ENCODE data around the gene PHPT1. TPM values are rescaled to one million over a fixed set of nuclear protein-coding genes. Genes with fewer than 3 reads are reported as not detected.
A peak's percentile ranks its signal among the peaks of the same experiment; 100 is the strongest.

The PHPT1 gene
- total and polyA plus RNA-seq, 2 donors: 66.5 to 85.7 TPM

DNA sequence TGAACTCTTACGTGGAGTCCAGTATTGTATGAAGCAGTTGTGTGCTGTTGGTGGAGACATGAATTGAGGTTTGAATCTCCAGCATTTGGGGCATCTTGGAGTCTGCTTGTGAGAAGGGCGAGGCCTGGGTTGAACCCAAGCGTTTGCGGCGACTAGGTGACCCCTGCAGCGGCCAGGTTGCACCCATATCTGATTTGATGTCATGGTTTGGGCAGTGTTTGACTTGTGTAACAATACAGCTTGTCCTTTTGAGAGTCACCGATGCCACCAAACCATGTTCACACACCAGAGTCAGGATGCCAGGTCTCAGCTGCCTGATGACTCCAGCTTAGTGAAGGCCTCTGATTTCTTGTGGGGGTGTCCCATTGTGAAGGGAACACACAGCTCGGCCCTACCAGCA, 39.2 kb downstream of the PHPT1 start:
- Histone ChIP-seq H3K27me3 (ENCODE audit: control insufficient read depth in 2 of 2, insufficient read depth in 1 of 2, low read length in 1 of 2) (no peaks in the 10 kb centered on the region), H3K9me3 (ENCODE audit: control insufficient read depth in 2 of 2, insufficient read depth in 1 of 2, low read length in 1 of 2) (no peaks in the 10 kb centered on the region), H3K4me1 (ENCODE audit: control insufficient read depth in 2 of 2, insufficient read depth in 2 of 2, low read length in 2 of 2) (peaks cover 6 to 20% of the 10 kb centered on the region in 2 donors), H3K36me3 (ENCODE audit: control insufficient read depth in 2 of 2, insufficient read depth in 2 of 2, low read length in 1 of 2) (peaks cover 11 to 16% of the 10 kb centered on the region in 2 donors), H3K27ac (ENCODE audit: low read depth in 1 of 2, low read length in 1 of 2) (peak overlapping the region in 1 of 2 donors; percentile 5), H3K4me3 (ENCODE audit: low read length in 2 of 2) (no peak overlapping the region)
- WGBS: 86% methylated on average over 8 of the region's 8 CpGs
- no peak for DNase-seq (ENCODE audit: low read depth in 6 of 9, low spot score in 9 of 9)

DNA sequence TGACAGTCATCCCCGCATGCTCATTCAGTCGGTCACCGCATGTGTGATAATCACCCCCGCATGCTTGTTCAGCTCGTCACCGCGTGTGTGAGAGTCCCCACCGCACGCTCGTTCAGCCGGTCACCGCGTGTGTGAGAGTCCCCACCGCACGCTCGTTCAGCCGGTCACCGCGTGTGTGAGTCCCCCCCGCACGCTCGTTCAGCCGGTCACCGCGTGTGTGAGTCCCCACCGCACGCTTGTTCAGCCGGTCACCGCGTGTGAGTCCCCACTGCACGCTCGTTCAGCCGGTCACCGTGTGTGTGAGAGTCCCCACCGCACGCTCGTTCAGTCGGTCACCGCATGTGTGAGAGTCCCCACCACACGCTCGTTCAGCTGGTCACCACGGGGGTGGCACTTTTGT, 40.6 kb downstream of the PHPT1 start:
- peaks cover 16 to 21% of the 10 kb centered on the region in 2 donors for H3K36me3 ChIP-seq (ENCODE audit: control insufficient read depth in 2 of 2, insufficient read depth in 2 of 2, low read length in 1 of 2)
- no peaks in the 10 kb centered on the region for H3K27me3 ChIP-seq (ENCODE audit: control insufficient read depth in 2 of 2, insufficient read depth in 1 of 2, low read length in 1 of 2)
- no peak overlapping the region for H3K27ac ChIP-seq (ENCODE audit: low read depth in 1 of 2, low read length in 1 of 2)
- H3K4me1 ChIP-seq (ENCODE audit: control insufficient read depth in 2 of 2, insufficient read depth in 2 of 2, low read length in 2 of 2): peaks cover 6 to 15% of the 10 kb centered on the region in 2 donors
- DNase-seq (ENCODE audit: low read depth in 6 of 9, low spot score in 9 of 9): no peak
- WGBS: 98% methylated on average over 42 of the region's 42 CpGs
- no peaks in the 10 kb centered on the region for H3K9me3 ChIP-seq (ENCODE audit: control insufficient read depth in 2 of 2, insufficient read depth in 1 of 2, low read length in 1 of 2)
- H3K4me3 ChIP-seq (ENCODE audit: low read length in 2 of 2): no peak overlapping the region

DNA sequence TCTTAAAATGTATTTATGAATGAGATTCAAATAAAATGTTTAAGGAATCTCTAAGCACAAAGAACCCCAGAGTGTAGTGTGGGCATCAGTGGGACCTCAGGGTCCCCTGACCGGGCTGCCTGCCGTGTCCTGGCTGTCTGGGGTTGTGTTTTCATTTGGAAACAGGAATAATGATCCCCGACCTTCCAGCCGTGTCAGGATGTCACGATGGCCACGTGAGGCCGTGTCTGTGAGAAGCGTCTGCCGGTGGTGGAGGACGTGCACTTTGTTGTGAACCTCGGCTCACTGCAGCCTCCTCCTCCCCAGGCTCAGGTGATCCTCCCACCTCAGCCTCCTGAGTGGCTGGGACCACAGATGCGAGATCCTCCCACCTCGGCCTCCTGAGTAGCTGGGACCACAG, 41.5 kb downstream of the PHPT1 start:
- WGBS: 90% methylated on average over 13 of the region's 13 CpGs

DNA sequence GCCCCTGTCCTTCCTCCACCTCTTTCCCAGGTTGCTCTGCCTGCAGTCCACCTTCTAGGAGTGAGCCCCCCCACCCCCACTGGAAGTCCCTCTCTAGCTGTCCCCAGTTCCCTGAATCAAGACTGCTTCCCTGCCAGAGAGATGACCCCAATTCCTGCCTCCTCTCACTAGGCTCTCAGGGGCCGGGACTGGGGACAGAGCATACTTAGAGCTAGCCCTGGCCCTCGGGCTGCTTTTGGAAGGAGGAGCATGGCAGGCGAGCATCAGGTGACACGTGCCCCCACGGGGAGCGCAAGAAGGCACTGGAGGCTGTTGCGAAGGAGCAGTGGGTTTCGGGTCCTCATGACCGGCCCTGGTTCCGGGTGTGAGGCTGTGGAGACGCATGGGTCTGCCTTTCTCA, 46.8 kb downstream of the PHPT1 start:
- H3K27ac ChIP-seq (ENCODE audit: low read depth in 1 of 2, low read length in 1 of 2): no peak overlapping the region
- peaks cover 0 to under 1% of the 10 kb centered on the region in 2 donors for H3K4me1 ChIP-seq (ENCODE audit: control insufficient read depth in 2 of 2, insufficient read depth in 2 of 2, low read length in 2 of 2)
- peaks cover 0 to 2% of the 10 kb centered on the region in 2 donors for H3K9me3 ChIP-seq (ENCODE audit: control insufficient read depth in 2 of 2, insufficient read depth in 1 of 2, low read length in 1 of 2)
- H3K27me3 ChIP-seq (ENCODE audit: control insufficient read depth in 2 of 2, insufficient read depth in 1 of 2, low read length in 1 of 2): no peaks in the 10 kb centered on the region
- H3K36me3 ChIP-seq (ENCODE audit: control insufficient read depth in 2 of 2, insufficient read depth in 2 of 2, low read length in 1 of 2): peaks cover 41 to 48% of the 10 kb centered on the region in 2 donors
- WGBS: 87% methylated on average over 11 of the region's 11 CpGs
- DNase-seq (ENCODE audit: low read depth in 6 of 9, low spot score in 9 of 9): no peak
- H3K4me3 ChIP-seq (ENCODE audit: low read length in 2 of 2): no peak overlapping the region

More for the DNA sequence above, 41.5 kb downstream of the PHPT1 start:
- Histone ChIP-seq H3K27me3 (ENCODE audit: control insufficient read depth in 2 of 2, insufficient read depth in 1 of 2, low read length in 1 of 2) (no peaks in the 10 kb centered on the region), H3K36me3 (ENCODE audit: control insufficient read depth in 2 of 2, insufficient read depth in 2 of 2, low read length in 1 of 2) (peaks cover 16 to 21% of the 10 kb centered on the region in 2 donors), H3K4me1 (ENCODE audit: control insufficient read depth in 2 of 2, insufficient read depth in 2 of 2, low read length in 2 of 2) (peaks cover 6 to 8% of the 10 kb centered on the region in 2 donors), H3K4me3 (ENCODE audit: low read length in 2 of 2) (no peak overlapping the region), H3K27ac (ENCODE audit: low read depth in 1 of 2, low read length in 1 of 2) (no peak overlapping the region), H3K9me3 (ENCODE audit: control insufficient read depth in 2 of 2, insufficient read depth in 1 of 2, low read length in 1 of 2) (no peaks in the 10 kb centered on the region)
- DNase-seq (ENCODE audit: low read depth in 6 of 9, low spot score in 9 of 9): no peak

DNA sequence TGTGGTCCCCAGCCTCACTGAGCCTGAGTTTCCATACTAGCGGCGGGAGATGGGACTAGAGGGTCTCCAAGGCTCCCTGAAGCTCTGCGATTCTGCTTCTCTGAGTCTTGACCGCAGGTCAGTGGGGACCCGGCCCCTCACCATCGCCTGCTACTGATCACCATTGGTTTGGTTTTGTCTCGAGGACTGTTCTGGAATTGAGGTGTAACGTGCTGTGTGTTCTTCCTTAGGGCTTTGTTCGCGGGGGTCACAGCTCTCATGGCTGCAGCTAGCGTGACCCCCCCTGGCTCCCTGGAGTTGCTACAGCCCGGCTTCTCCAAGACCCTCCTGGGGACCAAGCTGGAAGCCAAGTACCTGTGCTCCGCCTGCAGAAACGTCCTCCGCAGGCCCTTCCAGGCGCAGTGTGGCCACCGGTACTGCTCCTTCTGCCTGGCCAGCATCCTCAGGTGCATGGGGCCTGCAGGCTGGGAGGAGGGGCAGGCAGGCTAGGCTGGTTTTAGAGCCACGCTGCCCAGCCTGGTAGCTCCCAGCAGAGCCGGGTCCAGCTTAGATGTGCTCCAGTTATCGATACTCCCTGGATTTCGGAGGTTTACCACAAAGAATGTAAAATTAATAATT, 49.4 kb downstream of the PHPT1 start:
- Histone ChIP-seq H3K27ac (ENCODE audit: low read depth in 1 of 2, low read length in 1 of 2) (no peak overlapping the region), H3K9me3 (ENCODE audit: control insufficient read depth in 2 of 2, insufficient read depth in 1 of 2, low read length in 1 of 2) (peaks cover 0 to 2% of the 10 kb centered on the region in 2 donors), H3K4me3 (ENCODE audit: low read length in 2 of 2) (no peak overlapping the region), H3K27me3 (ENCODE audit: control insufficient read depth in 2 of 2, insufficient read depth in 1 of 2, low read length in 1 of 2) (no peaks in the 10 kb centered on the region), H3K4me1 (ENCODE audit: control insufficient read depth in 2 of 2, insufficient read depth in 2 of 2, low read length in 2 of 2) (peaks cover 0 to 25% of the 10 kb centered on the region in 2 donors), H3K36me3 (ENCODE audit: control insufficient read depth in 2 of 2, insufficient read depth in 2 of 2, low read length in 1 of 2) (peaks cover 59 to 67% of the 10 kb centered on the region in 2 donors)
- WGBS: 97% methylated on average over 21 of the region's 21 CpGs
- no peak for DNase-seq (ENCODE audit: low read depth in 6 of 9, low spot score in 9 of 9)

DNA sequence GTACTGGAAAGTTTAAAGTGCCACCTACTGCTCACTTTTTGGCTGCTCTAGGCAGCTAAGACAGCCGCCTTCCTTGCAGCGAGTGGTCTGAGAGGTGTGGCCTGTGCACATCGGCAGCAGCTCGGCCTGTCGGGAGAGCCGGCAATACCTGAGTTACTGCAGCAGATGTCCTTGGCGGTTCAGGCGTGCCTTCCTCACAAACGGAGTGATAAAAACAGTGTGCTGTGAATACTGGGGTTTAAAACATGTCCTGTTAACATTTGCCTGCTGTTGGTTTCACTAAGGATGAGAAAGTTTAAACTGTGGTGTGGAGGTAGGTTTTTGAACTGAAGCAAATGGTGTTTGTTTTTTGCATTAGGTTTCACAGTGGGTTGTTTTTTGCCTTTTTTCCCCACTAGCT, 50.0 kb downstream of the PHPT1 start:
- Histone ChIP-seq H3K27me3 (ENCODE audit: control insufficient read depth in 2 of 2, insufficient read depth in 1 of 2, low read length in 1 of 2) (no peaks in the 10 kb centered on the region), H3K9me3 (ENCODE audit: control insufficient read depth in 2 of 2, insufficient read depth in 1 of 2, low read length in 1 of 2) (peaks cover 0 to 2% of the 10 kb centered on the region in 2 donors), H3K4me1 (ENCODE audit: control insufficient read depth in 2 of 2, insufficient read depth in 2 of 2, low read length in 2 of 2) (peaks cover 0 to 26% of the 10 kb centered on the region in 2 donors), H3K36me3 (ENCODE audit: control insufficient read depth in 2 of 2, insufficient read depth in 2 of 2, low read length in 1 of 2) (peaks cover 58 to 70% of the 10 kb centered on the region in 2 donors), H3K4me3 (ENCODE audit: low read length in 2 of 2) (no peak overlapping the region), H3K27ac (ENCODE audit: low read depth in 1 of 2, low read length in 1 of 2) (no peak overlapping the region)
- 92% methylated on average over 9 of the region's 9 CpGs for WGBS
- DNase-seq (ENCODE audit: low read depth in 6 of 9, low spot score in 9 of 9): no peak

DNA sequence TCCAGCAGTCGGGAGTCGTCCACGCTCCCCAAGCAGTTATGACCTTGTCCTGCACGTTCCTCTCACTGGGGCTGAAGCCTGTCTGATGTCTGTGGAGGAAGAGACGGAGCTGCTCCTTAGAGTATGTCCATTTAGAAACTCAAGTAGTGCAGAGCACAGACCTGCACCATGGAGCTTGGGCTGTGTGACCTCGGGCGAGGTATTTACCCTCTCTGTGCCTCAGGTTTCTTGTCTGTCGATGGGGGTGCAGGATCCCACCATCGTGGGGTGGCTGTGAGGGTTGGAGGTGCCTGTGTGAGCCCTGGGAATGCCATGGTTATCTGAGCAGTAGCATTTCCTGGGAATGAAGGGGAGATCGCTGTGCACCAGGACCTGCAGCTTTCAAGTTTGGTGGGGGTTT, 51.3 kb downstream of the PHPT1 start:
- peaks cover 0 to 2% of the 10 kb centered on the region in 2 donors for H3K9me3 ChIP-seq (ENCODE audit: control insufficient read depth in 2 of 2, insufficient read depth in 1 of 2, low read length in 1 of 2)
- DNase-seq (ENCODE audit: low read depth in 6 of 9, low spot score in 9 of 9): no peak
- H3K4me1 ChIP-seq (ENCODE audit: control insufficient read depth in 2 of 2, insufficient read depth in 2 of 2, low read length in 2 of 2): peaks cover 0 to 26% of the 10 kb centered on the region in 2 donors
- peak overlapping the region in 1 of 2 donors; percentile 59 for H3K27ac ChIP-seq (ENCODE audit: low read depth in 1 of 2, low read length in 1 of 2)
- H3K4me3 ChIP-seq (ENCODE audit: low read length in 2 of 2): no peak overlapping the region
- peaks cover 64 to 65% of the 10 kb centered on the region in 2 donors for H3K36me3 ChIP-seq (ENCODE audit: control insufficient read depth in 2 of 2, insufficient read depth in 2 of 2, low read length in 1 of 2)
- H3K27me3 ChIP-seq (ENCODE audit: control insufficient read depth in 2 of 2, insufficient read depth in 1 of 2, low read length in 1 of 2): no peaks in the 10 kb centered on the region
- 97% methylated on average over 10 of the region's 10 CpGs for WGBS

Other genes starting within 250 kb of the PHPT1 start
- gene EGFL7, start 186.5 kb upstream of the PHPT1 start, total RNA-seq: 18.1 TPM
- 118 TPM for gene EGFL7, start 186.5 kb upstream of the PHPT1 start, polyA plus RNA-seq
- 8.2 TPM for gene AGPAT2, start 162.0 kb upstream of the PHPT1 start, total RNA-seq
- gene AGPAT2, start 162.0 kb upstream of the PHPT1 start, polyA plus RNA-seq: 28.8 TPM
- 10.1 TPM for gene DIPK1B, start 136.8 kb upstream of the PHPT1 start, total RNA-seq
- 6.8 TPM for gene DIPK1B, start 136.8 kb upstream of the PHPT1 start, polyA plus RNA-seq
- 1.2 TPM for gene LCN10, start 106.5 kb upstream of the PHPT1 start, total RNA-seq
- gene LCN10, start 106.5 kb upstream of the PHPT1 start, polyA plus RNA-seq: 12.5 TPM
- gene LCN6, start 100.9 kb upstream of the PHPT1 start, total RNA-seq: not detected
- 7.1 TPM for gene LCN6, start 100.9 kb upstream of the PHPT1 start, polyA plus RNA-seq
- not detected for gene LCN8, start 91.2 kb upstream of the PHPT1 start, total RNA-seq
- 0.02 TPM for gene LCN8, start 91.2 kb upstream of the PHPT1 start, polyA plus RNA-seq
- gene LCN15, start 84.9 kb upstream of the PHPT1 start, total RNA-seq: 0.05 TPM
- gene LCN15, start 84.9 kb upstream of the PHPT1 start, polyA plus RNA-seq: 0.43 TPM
- gene TMEM141, start 58.1 kb upstream of the PHPT1 start, total RNA-seq: 81.0 TPM
- gene TMEM141, start 58.1 kb upstream of the PHPT1 start, polyA plus RNA-seq: 81.0 TPM
- 3.2 TPM for gene CCDC183, start 53.1 kb upstream of the PHPT1 start, total RNA-seq
- gene CCDC183, start 53.1 kb upstream of the PHPT1 start, polyA plus RNA-seq: 5.0 TPM
- gene RABL6, start 41.5 kb upstream of the PHPT1 start, total RNA-seq: 43.4 TPM
- gene RABL6, start 41.5 kb upstream of the PHPT1 start, polyA plus RNA-seq: 55.1 TPM
- 0.42 TPM for gene AJM1, start 6.9 kb upstream of the PHPT1 start, total RNA-seq
- gene AJM1, start 6.9 kb upstream of the PHPT1 start, polyA plus RNA-seq: 1.8 TPM
- 1.3 TPM for gene MAMDC4, start 2.9 kb downstream of the PHPT1 start, total RNA-seq
- 14.0 TPM for gene MAMDC4, start 2.9 kb downstream of the PHPT1 start, polyA plus RNA-seq
- 410 TPM for gene EDF1, start 16.9 kb downstream of the PHPT1 start, total RNA-seq
- 407 TPM for gene EDF1, start 16.9 kb downstream of the PHPT1 start, polyA plus RNA-seq
- 12.8 TPM for gene TRAF2, start 37.1 kb downstream of the PHPT1 start, total RNA-seq
- 18.8 TPM for gene TRAF2, start 37.1 kb downstream of the PHPT1 start, polyA plus RNA-seq
- 101 TPM for gene FBXW5, start 95.3 kb downstream of the PHPT1 start, total RNA-seq
- 162 TPM for gene FBXW5, start 95.3 kb downstream of the PHPT1 start, polyA plus RNA-seq
- 2.2 TPM for gene C8G, start 95.8 kb downstream of the PHPT1 start, total RNA-seq
- 6.5 TPM for gene C8G, start 95.8 kb downstream of the PHPT1 start, polyA plus RNA-seq
- gene LCN12, start 102.9 kb downstream of the PHPT1 start, total RNA-seq: 4.2 TPM
- 14.4 TPM for gene LCN12, start 102.9 kb downstream of the PHPT1 start, polyA plus RNA-seq
- gene PTGDS, start 128.1 kb downstream of the PHPT1 start, total RNA-seq: 5.0 TPM
- gene PTGDS, start 128.1 kb downstream of the PHPT1 start, polyA plus RNA-seq: 137 TPM
- 0.19 TPM for gene LCNL1, start 133.6 kb downstream of the PHPT1 start, total RNA-seq
- gene LCNL1, start 133.6 kb downstream of the PHPT1 start, polyA plus RNA-seq: 5.0 TPM
- gene PAXX, start 143.0 kb downstream of the PHPT1 start, total RNA-seq: 68.9 TPM
- 431 TPM for gene PAXX, start 143.0 kb downstream of the PHPT1 start, polyA plus RNA-seq
- 13.6 TPM for gene CLIC3, start 147.2 kb downstream of the PHPT1 start, total RNA-seq
- gene CLIC3, start 147.2 kb downstream of the PHPT1 start, polyA plus RNA-seq: 44.6 TPM
- gene ABCA2, start 178.8 kb downstream of the PHPT1 start, total RNA-seq: 4.2 TPM
- gene ABCA2, start 178.8 kb downstream of the PHPT1 start, polyA plus RNA-seq: 37.3 TPM
- gene FUT7, start 182.7 kb downstream of the PHPT1 start, total RNA-seq: 0.99 TPM
- 4.6 TPM for gene FUT7, start 182.7 kb downstream of the PHPT1 start, polyA plus RNA-seq
- gene NPDC1, start 196.8 kb downstream of the PHPT1 start, total RNA-seq: 4.8 TPM
- gene NPDC1, start 196.8 kb downstream of the PHPT1 start, polyA plus RNA-seq: 71.1 TPM
- gene ENTPD2, start 204.7 kb downstream of the PHPT1 start, total RNA-seq: 0.09 TPM
- gene ENTPD2, start 204.7 kb downstream of the PHPT1 start, polyA plus RNA-seq: 0.27 TPM
- 6.3 TPM for gene SAPCD2, start 221.1 kb downstream of the PHPT1 start, total RNA-seq
- gene SAPCD2, start 221.1 kb downstream of the PHPT1 start, polyA plus RNA-seq: 0.87 TPM
- gene UAP1L1, start 228.1 kb downstream of the PHPT1 start, total RNA-seq: 1.9 TPM
- gene UAP1L1, start 228.1 kb downstream of the PHPT1 start, polyA plus RNA-seq: 9.4 TPM
- 26.8 TPM for gene MAN1B1, start 237.6 kb downstream of the PHPT1 start, total RNA-seq
- 107 TPM for gene MAN1B1, start 237.6 kb downstream of the PHPT1 start, polyA plus RNA-seq